Measurements from ENCODE around the gene FOXF1.

DNA sequence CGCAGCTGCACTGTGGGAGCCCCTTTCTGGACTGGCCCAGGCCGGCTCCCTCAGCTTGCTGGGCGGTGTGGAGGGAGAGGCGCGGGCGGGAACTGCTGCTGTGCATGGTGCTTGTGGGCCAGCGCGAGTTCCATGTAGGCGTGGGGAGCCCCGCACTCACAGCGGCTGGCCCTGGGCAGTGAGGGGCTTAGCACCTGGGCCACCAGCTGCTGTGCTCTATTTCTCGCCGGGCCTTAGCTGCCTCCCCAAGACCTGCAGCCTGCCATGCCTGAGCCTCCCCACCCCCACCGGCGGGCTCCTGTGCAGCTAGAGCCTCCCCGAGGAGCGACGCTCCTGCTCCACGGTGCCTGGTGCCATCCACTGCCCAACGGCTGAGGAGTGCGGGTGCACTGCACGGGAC is 43.0 kb downstream of the FOXF1 start:
- TF ChIP-seq, protein P1, sequence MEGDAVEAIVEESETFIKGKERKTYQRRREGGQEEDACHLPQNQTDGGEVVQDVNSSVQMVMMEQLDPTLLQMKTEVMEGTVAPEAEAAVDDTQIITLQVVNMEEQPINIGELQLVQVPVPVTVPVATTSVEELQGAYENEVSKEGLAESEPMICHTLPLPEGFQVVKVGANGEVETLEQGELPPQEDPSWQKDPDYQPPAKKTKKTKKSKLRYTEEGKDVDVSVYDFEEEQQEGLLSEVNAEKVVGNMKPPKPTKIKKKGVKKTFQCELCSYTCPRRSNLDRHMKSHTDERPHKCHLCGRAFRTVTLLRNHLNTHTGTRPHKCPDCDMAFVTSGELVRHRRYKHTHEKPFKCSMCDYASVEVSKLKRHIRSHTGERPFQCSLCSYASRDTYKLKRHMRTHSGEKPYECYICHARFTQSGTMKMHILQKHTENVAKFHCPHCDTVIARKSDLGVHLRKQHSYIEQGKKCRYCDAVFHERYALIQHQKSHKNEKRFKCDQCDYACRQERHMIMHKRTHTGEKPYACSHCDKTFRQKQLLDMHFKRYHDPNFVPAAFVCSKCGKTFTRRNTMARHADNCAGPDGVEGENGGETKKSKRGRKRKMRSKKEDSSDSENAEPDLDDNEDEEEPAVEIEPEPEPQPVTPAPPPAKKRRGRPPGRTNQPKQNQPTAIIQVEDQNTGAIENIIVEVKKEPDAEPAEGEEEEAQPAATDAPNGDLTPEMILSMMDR (IDR thresholded peaks at IDR 0.05) = no peak
- TF ChIP-seq POLR2A (IDR thresholded peaks at IDR 0.05) (no peak), EP300 (IDR thresholded peaks at IDR 0.05) (no peak)

Data from upper lobe of left lung (tissue), 4 donors.